ENCODE measurements around the gene VSTM2A.

The VSTM2A gene

DNA sequence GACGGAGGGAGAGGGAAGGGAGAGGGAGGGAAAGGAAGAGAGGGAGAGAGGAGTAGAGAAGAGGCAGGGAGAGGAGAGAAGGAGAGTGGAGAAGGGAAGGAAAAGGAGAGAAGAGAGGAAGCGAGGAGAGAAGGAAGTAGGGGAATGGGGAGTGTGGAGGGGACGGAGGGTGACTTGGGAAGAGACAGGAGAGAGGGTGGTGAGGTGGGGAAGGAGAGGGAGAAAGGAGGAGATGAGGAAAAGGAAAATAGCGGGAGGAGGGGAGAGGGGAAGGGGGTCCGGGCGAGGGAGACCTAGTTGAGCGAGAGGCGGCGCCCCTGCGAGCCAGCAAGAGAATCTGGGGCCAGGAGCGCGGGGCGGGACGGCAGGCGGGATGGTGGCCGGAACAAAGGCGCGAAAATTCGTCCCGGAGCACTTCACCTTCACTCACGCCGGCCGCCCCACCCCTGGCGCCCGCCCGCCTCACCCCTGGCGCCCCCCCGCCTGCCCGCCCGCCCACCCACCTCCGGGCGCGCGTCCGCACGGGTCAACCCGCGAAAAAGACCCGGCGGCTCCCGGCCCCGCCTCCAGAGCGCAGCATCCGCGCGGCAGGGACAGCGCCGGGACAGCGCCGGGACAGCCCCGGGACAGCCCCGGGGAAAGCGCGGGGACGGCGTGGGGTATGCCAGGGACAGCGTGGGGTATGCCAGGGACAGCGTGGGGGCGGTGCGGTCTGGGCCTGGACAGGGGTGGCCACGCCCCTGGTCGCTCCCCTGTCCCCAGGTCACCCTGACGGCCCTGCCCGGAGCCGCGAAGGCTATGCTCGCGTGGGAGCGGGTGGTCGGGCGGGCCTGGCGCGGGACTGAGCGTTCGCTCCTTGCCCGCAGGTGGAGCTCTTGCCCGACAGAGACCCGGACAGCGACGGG is 4.2 kb downstream of the VSTM2A start:
- peak overlapping the region; percentile 45 for H3K4me2 ChIP-seq (ENCODE audit: low read length, poor library complexity, severe bottlenecking)
- no peak overlapping the region for H2BK120ac ChIP-seq (ENCODE audit: low read depth, low read length)

GRCh38 chr7:54546986-54547314 is 4.8 kb downstream of the VSTM2A start:
- H2BK5ac ChIP-seq (ENCODE audit: low read depth, low read length, poor library complexity, severe bottlenecking), result no peak overlapping the region
- H3K18ac ChIP-seq (ENCODE audit: low read depth in 1 of 2, low read length in 2 of 2), result no peak overlapping the region
- no peak overlapping the region for H2BK120ac ChIP-seq (ENCODE audit: low read depth, low read length)
- H3K36me3 ChIP-seq (ENCODE audit: control insufficient read depth in 1 of 2, insufficient read depth in 2 of 2, low read depth in 1 of 2, low read length in 2 of 2), result no peaks in the 10 kb centered on the region
- peaks cover 44 to 54% of the 10 kb centered on the region in 2 experiments for H3K27me3 ChIP-seq (ENCODE audit: control insufficient read depth in 1 of 2, insufficient read depth in 1 of 2, low read length in 2 of 2)
- H3K4me3 ChIP-seq (ENCODE audit: insufficient read depth in 1 of 2, low read depth in 1 of 2, low read length in 2 of 2), result no peak overlapping the region
- DNase-seq, result no peak
- H2BK12ac ChIP-seq (ENCODE audit: low read length in 2 of 2), result no peak overlapping the region
- peak overlapping the region; percentile 45 for H3K4me2 ChIP-seq (ENCODE audit: low read length, poor library complexity, severe bottlenecking)
- H3K79me1 ChIP-seq (replicated peaks; ENCODE audit: low read length, poor library complexity, severe bottlenecking), result no peaks in the 10 kb centered on the region
- H3K23ac ChIP-seq (ENCODE audit: low read length in 2 of 2), result no peak overlapping the region
- no peak overlapping the region for H2BK15ac ChIP-seq (ENCODE audit: low read depth, poor library complexity, severe bottlenecking)
- H3K9me3 ChIP-seq (ENCODE audit: control insufficient read depth, low read length), result no peaks in the 10 kb centered on the region
- H3K9ac ChIP-seq (ENCODE audit: low read length), result no peak overlapping the region
- no peak overlapping the region for H3K4ac ChIP-seq (ENCODE audit: low read depth in 1 of 2, low read length in 2 of 2)
- no peak overlapping the region for H3K27ac ChIP-seq (ENCODE audit: low read length, poor library complexity, severe bottlenecking)
- peaks cover 13% of the 10 kb centered on the region for H3K4me1 ChIP-seq (ENCODE audit: control insufficient read depth, insufficient read depth, low read depth, low read length)
- H4K8ac ChIP-seq (ENCODE audit: low read length), result no peak overlapping the region
- H3K14ac ChIP-seq (ENCODE audit: low read length in 2 of 2), result no peak overlapping the region
- H2AK5ac ChIP-seq (ENCODE audit: low read length, severe bottlenecking), result no peak overlapping the region
- no peak overlapping the region for H2AFZ ChIP-seq (ENCODE audit: low read depth, low read length)
- no peak overlapping the region for H4K91ac ChIP-seq (ENCODE audit: low read length)
- 0% methylated on average over 13 of the region's 15 CpGs for WGBS

More for the DNA sequence above, 4.2 kb downstream of the VSTM2A start:
- Histone ChIP-seq H4K91ac (ENCODE audit: low read length) (no peak overlapping the region), H3K27me3 (ENCODE audit: control insufficient read depth in 1 of 2, insufficient read depth in 1 of 2, low read length in 2 of 2) (peaks cover 49 to 60% of the 10 kb centered on the region in 2 experiments), H3K27ac (ENCODE audit: low read length, poor library complexity, severe bottlenecking) (no peak overlapping the region), H3K4ac (ENCODE audit: low read depth in 1 of 2, low read length in 2 of 2) (no peak overlapping the region), H3K9me3 (ENCODE audit: control insufficient read depth, low read length) (no peaks in the 10 kb centered on the region), H3K79me1 (replicated peaks; ENCODE audit: low read length, poor library complexity, severe bottlenecking) (no peaks in the 10 kb centered on the region), H4K8ac (ENCODE audit: low read length) (no peak overlapping the region), H3K23ac (ENCODE audit: low read length in 2 of 2) (no peak overlapping the region), H2AK5ac (ENCODE audit: low read length, severe bottlenecking) (no peak overlapping the region), H3K4me1 (ENCODE audit: control insufficient read depth, insufficient read depth, low read depth, low read length) (peaks cover 15% of the 10 kb centered on the region), H3K18ac (ENCODE audit: low read depth in 1 of 2, low read length in 2 of 2) (no peak overlapping the region), H2BK12ac (ENCODE audit: low read length in 2 of 2) (no peak overlapping the region), H3K4me3 (ENCODE audit: insufficient read depth in 1 of 2, low read depth in 1 of 2, low read length in 2 of 2) (no peak overlapping the region), H3K14ac (ENCODE audit: low read length in 2 of 2) (no peak overlapping the region), H2BK5ac (ENCODE audit: low read depth, low read length, poor library complexity, severe bottlenecking) (no peak overlapping the region), H2BK15ac (ENCODE audit: low read depth, poor library complexity, severe bottlenecking) (no peak overlapping the region), H2AFZ (ENCODE audit: low read depth, low read length) (no peak overlapping the region), H3K36me3 (ENCODE audit: control insufficient read depth in 1 of 2, insufficient read depth in 2 of 2, low read depth in 1 of 2, low read length in 2 of 2) (no peaks in the 10 kb centered on the region), H3K9ac (ENCODE audit: low read length) (no peak overlapping the region)
- under 1% methylated on average over 59 of the region's 80 CpGs for WGBS
- no peak for DNase-seq

DNA sequence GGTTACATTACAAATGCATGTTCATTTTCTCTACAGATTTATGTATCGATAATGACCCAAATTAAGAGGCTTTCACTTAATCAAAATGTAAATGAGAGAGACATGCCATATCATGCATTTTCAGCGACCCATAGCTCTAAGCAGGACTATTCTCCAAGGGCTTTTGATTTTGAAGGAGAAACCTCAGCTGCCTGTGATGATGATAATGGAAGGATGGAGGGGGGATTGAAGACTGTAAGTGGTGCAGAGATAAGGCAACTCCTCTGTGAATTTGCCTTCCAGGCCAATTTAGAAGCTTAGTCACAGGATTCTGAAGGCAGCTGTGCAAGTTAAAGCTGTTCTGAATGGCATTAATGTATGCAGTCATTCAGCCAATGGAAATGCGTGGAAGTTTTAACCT is 8.3 kb downstream of the VSTM2A start:
- Histone ChIP-seq H3K79me1 (replicated peaks; ENCODE audit: low read length, poor library complexity, severe bottlenecking) (no peaks in the 10 kb centered on the region), H3K4me1 (ENCODE audit: control insufficient read depth, insufficient read depth, low read depth, low read length) (peaks cover 8% of the 10 kb centered on the region), H2BK120ac (ENCODE audit: low read depth, low read length) (no peak overlapping the region), H3K14ac (ENCODE audit: low read length in 2 of 2) (no peak overlapping the region), H3K27ac (ENCODE audit: low read length, poor library complexity, severe bottlenecking) (no peak overlapping the region), H3K4me3 (ENCODE audit: insufficient read depth in 1 of 2, low read depth in 1 of 2, low read length in 2 of 2) (no peak overlapping the region), H3K4me2 (ENCODE audit: low read length, poor library complexity, severe bottlenecking) (no peak overlapping the region), H4K8ac (ENCODE audit: low read length) (no peak overlapping the region), H3K18ac (ENCODE audit: low read depth in 1 of 2, low read length in 2 of 2) (no peak overlapping the region), H2AFZ (ENCODE audit: low read depth, low read length) (no peak overlapping the region), H4K91ac (ENCODE audit: low read length) (no peak overlapping the region), H3K36me3 (ENCODE audit: control insufficient read depth in 1 of 2, insufficient read depth in 2 of 2, low read depth in 1 of 2, low read length in 2 of 2) (no peaks in the 10 kb centered on the region), H2AK5ac (ENCODE audit: low read length, severe bottlenecking) (no peak overlapping the region), H2BK12ac (ENCODE audit: low read length in 2 of 2) (no peak overlapping the region), H3K27me3 (ENCODE audit: control insufficient read depth in 1 of 2, insufficient read depth in 1 of 2, low read length in 2 of 2) (peaks cover 8 to 19% of the 10 kb centered on the region in 2 experiments), H3K23ac (ENCODE audit: low read length in 2 of 2) (no peak overlapping the region), H3K9me3 (ENCODE audit: control insufficient read depth, low read length) (no peaks in the 10 kb centered on the region), H2BK15ac (ENCODE audit: low read depth, poor library complexity, severe bottlenecking) (no peak overlapping the region), H3K9ac (ENCODE audit: low read length) (no peak overlapping the region), H3K4ac (ENCODE audit: low read depth in 1 of 2, low read length in 2 of 2) (no peak overlapping the region), H2BK5ac (ENCODE audit: low read depth, low read length, poor library complexity, severe bottlenecking) (no peak overlapping the region)
- DNase-seq, result no peak
- 70% methylated on average over 2 of the region's 3 CpGs for WGBS

DNA sequence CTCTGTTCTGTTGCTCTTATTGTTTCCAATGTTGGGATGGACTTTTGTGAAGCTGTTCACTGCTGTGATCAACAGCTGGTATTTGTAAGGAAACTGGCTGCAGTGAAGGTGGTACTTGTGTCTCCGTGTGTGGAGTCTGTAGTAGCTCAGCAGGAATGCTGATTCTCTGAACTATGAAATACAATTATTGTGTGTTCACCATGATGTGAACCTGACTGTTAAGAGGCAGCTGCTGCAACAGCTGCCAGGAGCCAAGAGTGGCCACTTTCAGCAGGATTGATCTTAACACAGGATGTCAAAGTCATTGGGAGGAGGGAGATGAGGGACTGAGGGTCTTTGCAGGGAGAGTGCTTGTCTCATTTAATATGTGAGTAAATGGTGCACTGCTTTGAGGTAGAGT is 13.9 kb downstream of the VSTM2A start:
- Histone ChIP-seq H3K9me3 (ENCODE audit: control insufficient read depth, low read length) (no peaks in the 10 kb centered on the region), H2BK12ac (ENCODE audit: low read length in 2 of 2) (no peak overlapping the region), H3K23ac (ENCODE audit: low read length in 2 of 2) (no peak overlapping the region), H4K91ac (ENCODE audit: low read length) (no peak overlapping the region), H3K14ac (ENCODE audit: low read length in 2 of 2) (no peak overlapping the region), H2AFZ (ENCODE audit: low read depth, low read length) (no peak overlapping the region), H2AK5ac (ENCODE audit: low read length, severe bottlenecking) (no peak overlapping the region), H2BK15ac (ENCODE audit: low read depth, poor library complexity, severe bottlenecking) (no peak overlapping the region), H3K4me2 (ENCODE audit: low read length, poor library complexity, severe bottlenecking) (no peak overlapping the region), H4K8ac (ENCODE audit: low read length) (no peak overlapping the region), H3K27ac (ENCODE audit: low read length, poor library complexity, severe bottlenecking) (no peak overlapping the region), H3K36me3 (ENCODE audit: control insufficient read depth in 1 of 2, insufficient read depth in 2 of 2, low read depth in 1 of 2, low read length in 2 of 2) (no peaks in the 10 kb centered on the region), H3K27me3 (ENCODE audit: control insufficient read depth in 1 of 2, insufficient read depth in 1 of 2, low read length in 2 of 2) (no peaks in the 10 kb centered on the region), H2BK120ac (ENCODE audit: low read depth, low read length) (no peak overlapping the region), H2BK5ac (ENCODE audit: low read depth, low read length, poor library complexity, severe bottlenecking) (no peak overlapping the region), H3K18ac (ENCODE audit: low read depth in 1 of 2, low read length in 2 of 2) (no peak overlapping the region), H3K9ac (ENCODE audit: low read length) (no peak overlapping the region), H3K4me1 (ENCODE audit: control insufficient read depth, insufficient read depth, low read depth, low read length) (no peaks in the 10 kb centered on the region), H3K79me1 (replicated peaks; ENCODE audit: low read length, poor library complexity, severe bottlenecking) (no peaks in the 10 kb centered on the region), H3K4me3 (ENCODE audit: insufficient read depth in 1 of 2, low read depth in 1 of 2, low read length in 2 of 2) (no peak overlapping the region), H3K4ac (ENCODE audit: low read depth in 1 of 2, low read length in 2 of 2) (no peak overlapping the region)
- 19% methylated on average over 1 of the region's 1 CpG for WGBS
- DNase-seq, result no peak

All from mesenchymal stem cell (in vitro differentiated cells and primary cell).